Smooth muscle cell (in vitro differentiated cells): ENCODE results near the gene SPRYD3. TPM values are rescaled to one million over a fixed set of nuclear protein-coding genes. Genes with fewer than 3 reads are reported as not detected.
"Not testable (repeated sequence)": the region's sequence is repeated elsewhere in the genome, so short reads cannot be mapped to it uniquely, and the experiment has no call there.

Experiments used
- DNase-seq: peaks from one replicate; lab custom pipeline; 2025; ENCODE audit not compliant: unreplicated experiment; lab: John Stamatoyannopoulos, UW
- H2AFZ ChIP-seq: fragments of 200-600 bp; sonication (generic); 2 replicates; pipeline ENCODE4 v1.6.0; 2016; ENCODE audit warnings: antibody characterized with exemption, low read depth, mild to moderate bottlenecking
- H3F3A ChIP-seq: fragments of 200-600 bp; sonication (generic); 2 replicates; pipeline ENCODE4 v1.6.0; 2017; ENCODE audit warnings: antibody characterized with exemption, low read depth
- H3K27ac ChIP-seq: fragments of 200-600 bp; sonication (generic); 2 replicates; pipeline ENCODE4 v1.5.1; 2016; ENCODE audit warnings: low read depth, mild to moderate bottlenecking
- H3K27me3 ChIP-seq: fragments of 200-600 bp; sonication (generic); 2 replicates; pipeline ENCODE4 v1.6.1; 2016; ENCODE audit warnings: low read depth, mild to moderate bottlenecking
- H3K36me3 ChIP-seq: fragments of 200-600 bp; sonication (generic); 2 replicates; pipeline ENCODE4 v1.5.1; 2016; ENCODE audit warnings: low read depth
- H3K4me1 ChIP-seq: fragments of 200-600 bp; sonication (generic); 2 replicates; pipeline ENCODE4 v1.5.1; 2016; ENCODE audit warnings: low read depth
- H3K4me2 ChIP-seq: fragments of 200-600 bp; sonication (generic); 2 replicates; pipeline ENCODE4 v1.6.0; 2016; ENCODE audit warnings: mild to moderate bottlenecking
- H3K4me3 ChIP-seq: fragments of 200-600 bp; sonication (generic); 2 replicates; pipeline ENCODE4 v1.5.1; 2016; ENCODE audit warnings: mild to moderate bottlenecking
- H3K79me2 ChIP-seq: fragments of 200-600 bp; sonication (generic); 2 replicates; pipeline ENCODE4 v1.6.0; 2016; ENCODE audit warnings: low read depth, mild to moderate bottlenecking
- H3K9ac ChIP-seq: fragments of 200-600 bp; sonication (generic); 2 replicates; pipeline ENCODE4 v1.6.0; 2016; ENCODE audit warnings: low read depth
- H3K9me3 ChIP-seq: fragments of 200-600 bp; sonication (generic); replicated peaks from 2 replicates; pipeline ENCODE4 v1.5.1; 2016; ENCODE audit warnings: low read depth
- H4K20me1 ChIP-seq: fragments of 200-600 bp; sonication (generic); 2 replicates; pipeline ENCODE4 v1.6.0; 2016; ENCODE audit warnings: low read depth
- CTCF ChIP-seq: fragments of 200-600 bp; sonication (generic); IDR thresholded peaks from 2 replicates; pipeline ENCODE4 v1.5.1; 2017; ENCODE audit warnings: borderline replicate concordance, mild to moderate bottlenecking, antibody characterized with exemption; ENCODE audit not compliant: insufficient read depth, poor library complexity, severe bottlenecking
- WGBS: methylation state at CpG from one replicate; pipeline ENCODE4 v1.1.7; 2016; ENCODE audit warnings: low lambda C conversion rate; 5-methylcytosine and 5-hydroxymethylcytosine counted together
- polyA plus RNA-seq: library from polyadenylated mRNA; unstranded; fragments of >200 nt; fragmentation: Nextera tagmentation; extraction: Ambion mirVana; gene quantifications from 2 replicates; pipeline ENCODE4 v1.2.1, GENCODE V29; 2016
- total RNA-seq: library from RNA; depleted of rRNA; stranded (reverse); fragments of >200 nt; gene quantifications from 2 replicates; pipeline ENCODE4 v1.2.3, GENCODE V29; 2014

Gene SPRYD3
- total and polyA plus RNA-seq, 2 experiments from 2014 or later = 20.2 to 57.1 TPM

- no peak for DNase-seq
- Histone ChIP-seq H3K4me1 (no peaks in the 10 kb centered on the region), H4K20me1 (no peaks in the 10 kb centered on the region), H3K79me2 (no peaks in the 10 kb centered on the region), H3F3A (no peaks in the 10 kb centered on the region), H3K9ac (no peak overlapping the region), H2AFZ (no peak overlapping the region), H3K4me3 (no peak overlapping the region), H3K27ac (no peak overlapping the region), H3K27me3 (no peaks in the 10 kb centered on the region), H3K4me2 (no peak overlapping the region), H3K9me3 (no peaks in the 10 kb centered on the region), H3K36me3 (no peaks in the 10 kb centered on the region)
- TF ChIP-seq CTCF = no peak
Observed at GRCh38 chr12:53113951-53114350, 34.8 kb upstream of the SPRYD3 start.

- Histone ChIP-seq H3K4me2 (no peak overlapping the region), H4K20me1 (no peaks in the 10 kb centered on the region), H3K27ac (no peak overlapping the region), H3K9ac (no peak overlapping the region), H2AFZ (no peak overlapping the region), H3F3A (no peaks in the 10 kb centered on the region), H3K27me3 (no peaks in the 10 kb centered on the region), H3K9me3 (no peaks in the 10 kb centered on the region), H3K4me1 (no peaks in the 10 kb centered on the region), H3K79me2 (no peaks in the 10 kb centered on the region), H3K4me3 (peak overlapping the region; percentile 10), H3K36me3 (no peaks in the 10 kb centered on the region)
- 85% methylated on average over 12 of the region's 12 CpGs for WGBS
- no peak for DNase-seq
- no peak for TF ChIP-seq CTCF
Observed at GRCh38 chr12:53113136-53113705, 34.0 kb upstream of the SPRYD3 start.

DNA sequence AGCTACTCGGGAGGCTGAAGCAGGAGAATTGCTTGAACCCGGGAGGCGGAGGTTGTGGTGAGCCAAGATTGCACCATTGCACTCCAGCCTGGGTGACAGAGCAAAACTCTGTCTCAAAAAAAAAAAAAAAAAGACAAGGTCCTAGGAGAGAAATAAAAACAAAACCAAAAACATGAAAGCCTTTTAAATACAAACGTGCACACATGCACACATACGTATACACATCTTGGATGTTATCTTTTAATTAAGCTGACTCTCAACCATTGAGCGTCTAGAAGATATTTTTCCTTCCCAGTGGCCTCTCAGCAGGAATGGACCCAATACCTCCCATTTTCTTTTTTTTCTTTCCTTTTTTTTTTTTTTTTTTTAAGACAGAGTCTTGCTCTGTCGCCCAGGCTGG is 33.2 kb upstream of the SPRYD3 start:
- not testable (repeated sequence) for H3K4me2 ChIP-seq, DNase-seq, H2AFZ ChIP-seq, H3K36me3 ChIP-seq, H4K20me1 ChIP-seq, H3K79me2 ChIP-seq, H3K27me3 ChIP-seq, H3K27ac ChIP-seq, H3K9me3 ChIP-seq, H3K4me1 ChIP-seq, H3K9ac ChIP-seq, H3F3A ChIP-seq
- 97% methylated on average over 6 of the region's 7 CpGs for WGBS
- H3K4me3 ChIP-seq = peak overlapping the region; percentile 15

- TF ChIP-seq CTCF = no peak
- DNase-seq = no peak
- H3K4me2 ChIP-seq = no peak overlapping the region
- no peaks in the 10 kb centered on the region for H3K9me3 ChIP-seq
- no peaks in the 10 kb centered on the region for H4K20me1 ChIP-seq
- H3K36me3 ChIP-seq = no peaks in the 10 kb centered on the region
- H3K4me1 ChIP-seq = no peaks in the 10 kb centered on the region
- H2AFZ ChIP-seq = no peak overlapping the region
- no peak overlapping the region for H3K9ac ChIP-seq
- WGBS = 57% methylated on average over 7 of the region's 7 CpGs
- no peaks in the 10 kb centered on the region for H3K79me2 ChIP-seq
- no peaks in the 10 kb centered on the region for H3F3A ChIP-seq
- H3K27me3 ChIP-seq = no peaks in the 10 kb centered on the region
- H3K27ac ChIP-seq = no peak overlapping the region
- H3K4me3 ChIP-seq = no peak overlapping the region
Observed at GRCh38 chr12:53107122-53107521, 27.9 kb upstream of the SPRYD3 start.
